ENCODE results near the gene FAM110D. TPM values are rescaled to one million over a fixed set of nuclear protein-coding genes. Genes with fewer than 3 reads are reported as not detected.
A peak's percentile ranks its signal among the peaks of the same experiment; 100 is the strongest.

The FAM110D gene
- total RNA-seq, 1 experiment from 2014 or later: not detected

- DNase-seq: peak; percentile 85
- intact Hi-C loops (cut with micrococcal nuclease): no loop called here
- no peaks in the 10 kb centered on the region for H3K9me2 ChIP-seq (replicated peaks; ENCODE audit: low read length)
- H3K36me3 ChIP-seq (ENCODE audit: low read depth, low read length): no peaks in the 10 kb centered on the region
- peak within 1 kb of the TSS; percentile 31 for H3K27ac ChIP-seq (ENCODE audit: low read length)
- TF ChIP-seq CTCF (conservative IDR thresholded peaks at IDR 0.05; ENCODE audit: low read depth, low read length): peak; percentile 58
- TF ChIP-seq EZH2 (IDR thresholded peaks at IDR 0.05; ENCODE audit: low read length, unreplicated experiment): no peak
- no peak for TF ChIP-seq EZH2phosphoT487 (IDR thresholded peaks at IDR 0.05; ENCODE audit: borderline replicate concordance, low read length)
- H3K9me3 ChIP-seq (ENCODE audit: low read length): no peaks in the 10 kb centered on the region
- no peaks in the 10 kb centered on the region for H4K20me1 ChIP-seq (ENCODE audit: low read length)
- POLR2A ChIA-PET (ENCODE audit: unreplicated experiment): interaction anchor here (0.6 kb wide), 1 partner anchor 201 kb away, joined by 9 read pairs; no protein-coding TSS in a partner anchor
- H3K9ac ChIP-seq (ENCODE audit: low read length): peak within 1 kb of the TSS; percentile 60
- H3K4me1 ChIP-seq (ENCODE audit: insufficient read depth, low read length): peaks cover 27% of the 10 kb centered on the region
- ATAC-seq: peak; percentile 88
- peak within 1 kb of the TSS; percentile 84 for H3K4me2 ChIP-seq (ENCODE audit: low read length)
- peak within 1 kb of the TSS; percentile 73 for H3K4me3 ChIP-seq (ENCODE audit: low read length)
- no peaks in the 10 kb centered on the region for H3K27me3 ChIP-seq (ENCODE audit: low read length)
- peaks cover 13% of the 10 kb centered on the region for H3K79me2 ChIP-seq (ENCODE audit: low read length)
- no peaks in the 10 kb centered on the region for H3F3A ChIP-seq (ENCODE audit: low read length, unreplicated experiment)
- CTCF ChIA-PET: interaction anchor here (0.6 to 1.3 kb wide), 3 partner anchors 57 to 222 kb away, joined by 3 to 5 read pairs (median 3); partner anchors contain the start of gene CEP85
- no TSS peak for BruUV-seq (replicated peaks)
- peak within 1 kb of the TSS; percentile 58 for H2AFZ ChIP-seq (ENCODE audit: low read length)
These were observed 18.4 kb downstream of the FAM110D start, which contains the start of gene CNKSR1 for GRCh38 chr1:26177182-26177684. CNKSR1 (plus strand) TSS chr1:26177491; CDS start chr1:26177548, 57 bp downstream.

- BruUV-seq (replicated peaks): no TSS peak
- Histone ChIP-seq H3K9ac (ENCODE audit: low read length) (no peak overlapping the region), H3K36me3 (ENCODE audit: low read depth, low read length) (no peaks in the 10 kb centered on the region; the same call in 1 of the 2 replicates), H3K79me2 (ENCODE audit: low read length) (peaks cover 13% of the 10 kb centered on the region), H3K9me3 (ENCODE audit: low read length) (no peaks in the 10 kb centered on the region), H3F3A (ENCODE audit: low read length, unreplicated experiment) (no peaks in the 10 kb centered on the region), H3K4me3 (ENCODE audit: low read length) (no peak overlapping the region), H3K4me1 (ENCODE audit: insufficient read depth, low read length) (peaks cover 32% of the 10 kb centered on the region), H4K20me1 (ENCODE audit: low read length) (no peaks in the 10 kb centered on the region), H3K9me2 (replicated peaks; ENCODE audit: low read length) (no peaks in the 10 kb centered on the region), H3K27me3 (ENCODE audit: low read length) (no peaks in the 10 kb centered on the region), H3K27ac (ENCODE audit: low read length) (no peak overlapping the region), H2AFZ (ENCODE audit: low read length) (no peak overlapping the region), H3K4me2 (ENCODE audit: low read length) (no peak overlapping the region)
- TF ChIP-seq CTCF (conservative IDR thresholded peaks at IDR 0.05; ENCODE audit: low read depth, low read length) (no peak), EZH2 (IDR thresholded peaks at IDR 0.05; ENCODE audit: low read length, unreplicated experiment) (no peak), EZH2phosphoT487 (IDR thresholded peaks at IDR 0.05; ENCODE audit: borderline replicate concordance, low read length) (no peak)
- ATAC-seq (no peak), DNase-seq (no peak)
- POLR2A ChIA-PET (ENCODE audit: unreplicated experiment): no interaction called here
- CTCF ChIA-PET: no interaction called here
- intact Hi-C loops (cut with micrococcal nuclease): no loop called here
These were observed 21.2 kb downstream of the FAM110D start for GRCh38 chr1:26180010-26180506.

Measured in PC-3 (cell line).